Activated B cell treated with CpG ODN at 0.5 μM for 24 hours (primary cell): Measurements from ENCODE around the gene PPP6R3. TPM values are rescaled to one million over a fixed set of nuclear protein-coding genes. Genes with fewer than 3 reads are reported as not detected.

Experiments used
- ATAC-seq: fragments of 200-7000 bp; cut with Tn5 transposase; one replicate; pipeline ENCODE4 v1.10.0; 2021; ENCODE audit warnings: low read depth, mild to moderate bottlenecking, moderate library complexity
- CTCF ChIA-PET: fragments of 350-600 bp; sonication (Branson Sonifier 250); formaldehyde crosslinking; loops from one replicate; lab custom pipeline; 2021; ENCODE audit warnings: antibody characterized with exemption; lab: Charles Lee
- POLR2A ChIA-PET: fragments of 350-600 bp; sonication (Branson Sonifier 250); formaldehyde crosslinking; loops from one replicate; lab custom pipeline; 2021; ENCODE audit warnings: antibody characterized with exemption; lab: Charles Lee
- DNase-seq: peaks from one replicate; pipeline ENCODE4 v3.0.0; 2022
- H3K27ac Mint-ChIP-seq: one replicate; pipeline ENCODE4 v1.8.0; 2020; ENCODE audit warnings: mixed read lengths
- H3K27me3 Mint-ChIP-seq: one replicate; pipeline ENCODE4 v1.8.0; 2021; ENCODE audit warnings: mixed read lengths
- H3K36me3 Mint-ChIP-seq: one replicate; pipeline ENCODE4 v1.8.0; 2021; ENCODE audit warnings: low read depth, mixed read lengths
- H3K4me1 Mint-ChIP-seq: one replicate; pipeline ENCODE4 v1.8.0; 2021; ENCODE audit warnings: mixed read lengths
- H3K4me3 Mint-ChIP-seq: one replicate; pipeline ENCODE4 v1.8.0; 2020; ENCODE audit warnings: mild to moderate bottlenecking, mixed read lengths
- H3K9me3 Mint-ChIP-seq: one replicate; pipeline ENCODE4 v1.8.0; 2020; ENCODE audit warnings: mixed read lengths
- CTCF ChIP-seq: fragments of 200-600 bp; IDR thresholded peaks from one replicate; pipeline ENCODE4 v1.8.0; 2022; ENCODE audit warnings: antibody characterized with exemption, mild to moderate bottlenecking
- intact Hi-C: fragments of 100-400 bp; cut with micrococcal nuclease; formaldehyde crosslinking; loops from one replicate; pipeline ENCODE4 v1.15.1; 2024
- total RNA-seq: library from RNA; stranded (reverse); gene quantifications from 2 replicates; pipeline ENCODE4 v1.2.3, GENCODE V29; 2022

The PPP6R3 gene
- total RNA-seq, 1 donor from 2014 or later = 147 TPM

- DNase-seq = no peak
- Mint-ChIP-seq H3K9me3 (no peaks in the 10 kb centered on the region), H3K4me1 (peaks cover 3% of the 10 kb centered on the region), H3K36me3 (no peaks in the 10 kb centered on the region), H3K27me3 (peaks cover 20% of the 10 kb centered on the region), H3K4me3 (no peak overlapping the region), H3K27ac (no peak overlapping the region)
- TF ChIP-seq CTCF = no peak
- CTCF ChIA-PET = no interaction called here
- POLR2A ChIA-PET = no interaction called here
- ATAC-seq = no peak
- intact Hi-C loops = no loop called here
These were observed 192.2 kb downstream of the PPP6R3 start for GRCh38 chr11:68652683-68653156.

- ChIA-PET CTCF (no interaction called here), POLR2A (no interaction called here)
- H3K27me3 Mint-ChIP-seq = peaks cover 23% of the 10 kb centered on the region
- TF ChIP-seq CTCF = no peak
- DNase-seq = no peak
- no peaks in the 10 kb centered on the region for H3K9me3 Mint-ChIP-seq
- ATAC-seq = no peak
- H3K4me1 Mint-ChIP-seq = peaks cover 3% of the 10 kb centered on the region
- H3K36me3 Mint-ChIP-seq = no peaks in the 10 kb centered on the region
- H3K27ac Mint-ChIP-seq = no peak overlapping the region
- intact Hi-C loops = no loop called here
- H3K4me3 Mint-ChIP-seq = no peak overlapping the region
These were observed 193.2 kb downstream of the PPP6R3 start for GRCh38 chr11:68653486-68654430.

- no peak overlapping the region for H3K27ac Mint-ChIP-seq
- no peak for DNase-seq
These were observed 194.4 kb downstream of the PPP6R3 start for GRCh38 chr11:68654978-68655377.

GRCh38 chr11:68655406-68655805, 194.9 kb downstream of the PPP6R3 start:
- ATAC-seq (no peak), DNase-seq (no peak)
- intact Hi-C loops = no loop called here
- Mint-ChIP-seq H3K27ac (no peak overlapping the region), H3K4me1 (peaks cover 3% of the 10 kb centered on the region), H3K4me3 (no peak overlapping the region), H3K36me3 (no peaks in the 10 kb centered on the region), H3K27me3 (peaks cover 16% of the 10 kb centered on the region), H3K9me3 (no peaks in the 10 kb centered on the region)
- POLR2A ChIA-PET = no interaction called here
- CTCF ChIA-PET = no interaction called here
- TF ChIP-seq CTCF = no peak

More at GRCh38 chr11:68654978-68655377, 194.4 kb downstream of the PPP6R3 start:
- Mint-ChIP-seq H3K36me3 (no peaks in the 10 kb centered on the region), H3K4me1 (peaks cover 3% of the 10 kb centered on the region), H3K9me3 (no peaks in the 10 kb centered on the region), H3K27me3 (peaks cover 19% of the 10 kb centered on the region), H3K4me3 (no peak overlapping the region)
- intact Hi-C loops = no loop called here
- ChIA-PET CTCF (no interaction called here), POLR2A (no interaction called here)
- no peak for ATAC-seq
- TF ChIP-seq CTCF = no peak

- H3K9me3 Mint-ChIP-seq = no peaks in the 10 kb centered on the region
- ChIA-PET CTCF (no interaction called here), POLR2A (no interaction called here)
- ATAC-seq (no peak), DNase-seq (no peak)
- H3K27ac Mint-ChIP-seq = no peak overlapping the region
- peaks cover 3% of the 10 kb centered on the region for H3K4me1 Mint-ChIP-seq
- no peaks in the 10 kb centered on the region for H3K36me3 Mint-ChIP-seq
- TF ChIP-seq CTCF = no peak
- peaks cover 19% of the 10 kb centered on the region for H3K27me3 Mint-ChIP-seq
- no peak overlapping the region for H3K4me3 Mint-ChIP-seq
- intact Hi-C loops = no loop called here
These were observed 195.3 kb downstream of the PPP6R3 start for GRCh38 chr11:68655806-68656205.
